ENCODE measurements around the gene PCDHA10. TPM values are rescaled to one million over a fixed set of nuclear protein-coding genes. Genes with fewer than 3 reads are reported as not detected.
"Not testable (repeated sequence)": the region's sequence is repeated elsewhere in the genome, so short reads cannot be mapped to it uniquely, and the experiment has no call there.

Gene PCDHA10
- total RNA-seq, 3 donors from 2014 or later (not counting 1 experiment from before 2014, with no cell fraction given): not detected

DNA sequence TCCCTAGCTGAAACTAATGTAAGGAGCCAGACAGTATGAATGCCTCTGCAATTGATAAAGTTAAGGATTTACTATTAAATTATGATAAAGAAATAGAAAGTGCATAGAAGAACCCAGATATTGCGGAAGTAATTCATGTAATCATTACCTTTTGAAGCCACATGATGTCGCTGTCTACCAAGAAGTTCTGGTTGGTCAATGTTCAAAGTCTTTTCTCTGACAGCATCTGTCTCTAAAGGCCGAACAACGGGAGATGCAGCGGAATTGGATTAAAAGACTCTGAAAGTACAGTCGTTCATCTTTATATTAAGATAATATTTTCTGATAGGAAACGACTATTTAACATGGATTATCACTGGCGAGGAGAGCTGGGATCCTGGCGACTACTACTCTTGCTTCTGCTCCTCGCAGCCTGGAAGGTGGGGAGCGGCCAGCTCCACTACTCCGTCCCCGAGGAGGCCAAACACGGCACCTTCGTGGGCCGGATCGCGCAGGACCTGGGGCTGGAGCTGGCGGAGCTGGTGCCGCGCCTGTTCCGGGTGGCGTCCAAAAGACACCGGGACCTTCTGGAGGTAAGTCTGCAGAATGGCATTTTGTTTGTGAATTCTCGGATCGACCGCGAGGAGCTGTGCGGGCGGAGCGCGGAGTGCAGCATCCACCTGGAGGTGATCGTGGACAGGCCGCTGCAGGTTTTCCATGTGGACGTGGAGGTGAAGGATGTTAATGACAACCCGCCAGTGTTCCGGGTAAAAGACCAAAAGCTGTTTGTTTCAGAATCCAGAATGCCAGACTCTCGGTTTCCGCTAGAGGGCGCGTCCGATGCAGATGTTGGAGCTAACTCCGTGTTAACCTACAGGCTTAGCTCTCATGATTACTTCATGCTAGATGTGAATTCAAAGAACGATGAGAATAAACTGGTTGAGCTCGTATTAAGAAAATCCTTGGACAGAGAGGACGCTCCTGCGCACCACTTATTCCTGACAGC lies 14.4 kb upstream of the PCDHA10 start, which contains the start of gene PCDHA8:
Gene PCDHA8, plus strand, starts transcription at position 210 of the 985 bp plus-strand sequence. Its CDS starts 135 bp downstream, at position 345.
- peaks cover 2 to 3% of the 10 kb centered on the region in 2 donors for H3K9me3 Mint-ChIP-seq
- H3K4me1 ChIP-seq (ENCODE audit: control insufficient read depth, insufficient read depth, low read length): no peaks in the 10 kb centered on the region
- peak within 1 kb of the TSS; percentile 37 for H3K4me3 Mint-ChIP-seq
- H3K9me3 ChIP-seq (ENCODE audit: control insufficient read depth, insufficient read depth, low read length): peaks cover 15% of the 10 kb centered on the region
- H3K27me3 ChIP-seq (ENCODE audit: control insufficient read depth, insufficient read depth, low read length): peaks cover 2% of the 10 kb centered on the region
- H3K4me1 Mint-ChIP-seq: no peaks in the 10 kb centered on the region
- no peak within 1 kb of the TSS for H3K27ac ChIP-seq (ENCODE audit: low read length)
- H3K36me3 Mint-ChIP-seq: no peaks in the 10 kb centered on the region
- intact Hi-C loops (cut with micrococcal nuclease): no loop called here
- H3K27me3 Mint-ChIP-seq (ENCODE audit: low read depth in 2 of 2): peaks cover 0 to 8% of the 10 kb centered on the region in 2 donors
- ATAC-seq (no peak), DNase-seq (no peak)
- H3K4me3 ChIP-seq (ENCODE audit: low read length): no peak within 1 kb of the TSS
- TF ChIP-seq, protein P1, sequence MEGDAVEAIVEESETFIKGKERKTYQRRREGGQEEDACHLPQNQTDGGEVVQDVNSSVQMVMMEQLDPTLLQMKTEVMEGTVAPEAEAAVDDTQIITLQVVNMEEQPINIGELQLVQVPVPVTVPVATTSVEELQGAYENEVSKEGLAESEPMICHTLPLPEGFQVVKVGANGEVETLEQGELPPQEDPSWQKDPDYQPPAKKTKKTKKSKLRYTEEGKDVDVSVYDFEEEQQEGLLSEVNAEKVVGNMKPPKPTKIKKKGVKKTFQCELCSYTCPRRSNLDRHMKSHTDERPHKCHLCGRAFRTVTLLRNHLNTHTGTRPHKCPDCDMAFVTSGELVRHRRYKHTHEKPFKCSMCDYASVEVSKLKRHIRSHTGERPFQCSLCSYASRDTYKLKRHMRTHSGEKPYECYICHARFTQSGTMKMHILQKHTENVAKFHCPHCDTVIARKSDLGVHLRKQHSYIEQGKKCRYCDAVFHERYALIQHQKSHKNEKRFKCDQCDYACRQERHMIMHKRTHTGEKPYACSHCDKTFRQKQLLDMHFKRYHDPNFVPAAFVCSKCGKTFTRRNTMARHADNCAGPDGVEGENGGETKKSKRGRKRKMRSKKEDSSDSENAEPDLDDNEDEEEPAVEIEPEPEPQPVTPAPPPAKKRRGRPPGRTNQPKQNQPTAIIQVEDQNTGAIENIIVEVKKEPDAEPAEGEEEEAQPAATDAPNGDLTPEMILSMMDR (IDR thresholded peaks at IDR 0.05): no peak
- H3K27ac Mint-ChIP-seq: no peak within 1 kb of the TSS
- no peaks in the 10 kb centered on the region for H3K36me3 ChIP-seq (ENCODE audit: control insufficient read depth, insufficient read depth, low read length)
- WGBS (ENCODE audit: insufficient coverage): 31% methylated on average over 43 of the region's 47 CpGs

DNA sequence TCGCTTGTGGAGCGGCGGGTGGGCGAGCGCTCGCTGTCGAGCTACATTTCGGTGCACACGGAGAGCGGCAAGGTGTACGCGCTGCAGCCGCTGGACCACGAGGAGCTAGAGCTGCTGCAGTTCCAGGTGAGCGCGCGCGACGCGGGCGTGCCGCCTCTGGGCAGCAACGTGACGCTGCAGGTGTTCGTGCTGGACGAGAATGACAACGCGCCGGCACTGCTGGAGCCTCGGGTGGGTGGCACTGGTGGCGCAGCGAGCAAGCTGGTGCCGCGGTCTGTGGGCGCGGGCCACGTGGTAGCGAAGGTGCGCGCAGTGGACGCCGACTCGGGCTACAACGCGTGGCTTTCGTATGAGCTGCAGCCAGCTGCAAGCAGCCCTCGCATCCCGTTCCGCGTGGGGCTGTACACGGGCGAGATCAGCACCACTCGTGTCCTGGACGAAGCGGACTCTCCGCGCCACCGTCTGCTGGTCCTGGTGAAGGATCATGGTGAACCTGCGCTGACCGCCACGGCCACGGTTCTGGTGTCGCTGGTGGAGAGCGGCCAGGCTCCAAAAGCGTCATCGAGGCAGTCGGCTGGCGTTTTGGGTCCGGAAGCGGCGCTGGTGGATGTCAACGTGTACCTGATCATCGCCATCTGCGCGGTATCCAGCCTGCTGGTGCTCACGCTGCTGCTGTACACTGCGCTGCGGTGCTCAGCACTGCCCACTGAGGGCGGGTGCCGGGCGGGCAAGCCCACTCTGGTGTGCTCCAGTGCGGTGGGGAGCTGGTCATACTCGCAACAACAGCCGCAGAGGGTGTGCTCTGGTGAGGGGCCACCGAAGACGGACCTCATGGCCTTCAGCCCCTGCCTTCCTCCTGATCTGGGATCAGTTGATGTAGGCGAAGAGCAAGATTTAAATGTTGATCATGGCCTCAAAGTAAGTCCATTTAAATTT lies 12.6 kb upstream of the PCDHA10 start:
- H3K4me1 ChIP-seq (ENCODE audit: control insufficient read depth, insufficient read depth, low read length): no peaks in the 10 kb centered on the region
- ATAC-seq: no peak
- Mint-ChIP-seq H3K9me3 (peaks cover 0 to 2% of the 10 kb centered on the region in 2 donors), H3K27me3 (ENCODE audit: low read depth in 2 of 2) (peaks cover 0 to 6% of the 10 kb centered on the region in 2 donors), H3K36me3 (no peaks in the 10 kb centered on the region), H3K4me1 (no peaks in the 10 kb centered on the region), H3K27ac (no peak overlapping the region), H3K4me3 (no peak overlapping the region)
- no peak overlapping the region for H3K4me3 ChIP-seq (ENCODE audit: low read length)
- H3K9me3 ChIP-seq (ENCODE audit: control insufficient read depth, insufficient read depth, low read length): peaks cover 15% of the 10 kb centered on the region
- intact Hi-C loops (cut with micrococcal nuclease): no loop called here
- TF ChIP-seq, protein P1 (IDR thresholded peaks at IDR 0.05): no peak
- WGBS (ENCODE audit: insufficient coverage): 56% methylated on average over 87 of the region's 87 CpGs
- H3K27ac ChIP-seq (ENCODE audit: low read length): no peak overlapping the region
- peaks cover 6% of the 10 kb centered on the region for H3K27me3 ChIP-seq (ENCODE audit: control insufficient read depth, insufficient read depth, low read length)
- DNase-seq: no peak
- no peaks in the 10 kb centered on the region for H3K36me3 ChIP-seq (ENCODE audit: control insufficient read depth, insufficient read depth, low read length)

DNA sequence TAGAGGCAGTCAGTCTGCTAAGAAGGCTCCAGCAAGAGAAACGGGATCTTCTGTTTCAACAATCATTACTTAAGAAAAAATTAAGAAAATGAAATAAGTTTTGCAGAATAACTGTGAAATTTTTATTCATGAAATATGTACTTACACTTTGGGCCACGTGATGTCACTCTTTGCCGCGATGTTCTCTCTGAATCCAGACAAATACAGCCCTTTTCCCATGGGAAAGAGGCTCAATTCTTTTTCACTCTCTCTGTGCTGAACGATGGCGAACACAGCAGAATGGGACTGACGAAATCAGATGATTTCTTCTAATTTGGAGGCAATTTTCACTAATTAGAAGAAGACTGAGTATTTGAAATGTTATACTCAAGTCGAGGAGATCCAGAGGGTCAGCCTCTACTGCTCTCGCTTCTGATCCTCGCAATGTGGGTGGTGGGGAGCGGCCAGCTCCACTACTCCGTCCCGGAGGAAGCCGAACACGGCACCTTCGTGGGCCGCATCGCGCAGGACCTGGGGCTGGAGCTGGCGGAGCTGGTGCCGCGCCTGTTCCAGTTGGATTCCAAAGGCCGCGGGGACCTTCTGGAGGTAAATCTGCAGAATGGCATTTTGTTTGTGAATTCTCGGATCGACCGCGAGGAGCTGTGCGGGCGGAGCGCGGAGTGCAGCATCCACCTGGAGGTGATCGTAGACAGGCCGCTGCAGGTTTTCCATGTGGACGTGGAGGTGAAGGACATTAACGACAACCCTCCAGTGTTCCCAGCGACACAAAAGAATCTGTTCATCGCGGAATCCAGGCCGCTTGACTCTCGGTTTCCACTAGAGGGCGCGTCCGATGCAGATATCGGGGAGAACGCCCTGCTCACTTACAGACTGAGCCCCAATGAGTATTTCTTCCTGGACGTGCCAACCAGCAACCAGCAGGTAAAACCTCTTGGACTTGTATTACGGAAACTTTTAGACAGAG lies 7.3 kb upstream of the PCDHA10 start, which contains the start of gene PCDHA9:
Gene PCDHA9, plus strand, starts transcription at position 244 of the 964 bp plus-strand sequence. Its CDS starts 114 bp downstream, at position 358.
- H3K36me3 ChIP-seq (ENCODE audit: control insufficient read depth, insufficient read depth, low read length); H3K9me3 Mint-ChIP-seq; H3K27ac ChIP-seq (ENCODE audit: low read length); H3K36me3 Mint-ChIP-seq; intact Hi-C loops (cut with micrococcal nuclease); H3K4me1 Mint-ChIP-seq; H3K4me1 ChIP-seq (ENCODE audit: control insufficient read depth, insufficient read depth, low read length); H3K27ac Mint-ChIP-seq; DNase-seq; H3K4me3 Mint-ChIP-seq; H3K4me3 ChIP-seq (ENCODE audit: low read length); ATAC-seq; H3K27me3 Mint-ChIP-seq (ENCODE audit: low read depth in 2 of 2); H3K27me3 ChIP-seq (ENCODE audit: control insufficient read depth, insufficient read depth, low read length): not testable (repeated sequence)
- H3K9me3 ChIP-seq (ENCODE audit: control insufficient read depth, insufficient read depth, low read length): peaks cover 12% of the 10 kb centered on the region
- WGBS (ENCODE audit: insufficient coverage): 28% methylated on average over 35 of the region's 48 CpGs

GRCh38 chr5:140849831-140850634 lies 5.7 kb upstream of the PCDHA10 start:
- H3K27ac Mint-ChIP-seq; H3K27me3 Mint-ChIP-seq (ENCODE audit: low read depth in 2 of 2); H3K4me3 ChIP-seq (ENCODE audit: low read length); H3K27ac ChIP-seq (ENCODE audit: low read length); H3K4me1 Mint-ChIP-seq; H3K36me3 ChIP-seq (ENCODE audit: control insufficient read depth, insufficient read depth, low read length); intact Hi-C loops (cut with micrococcal nuclease); H3K9me3 Mint-ChIP-seq; H3K4me3 Mint-ChIP-seq; ATAC-seq; H3K4me1 ChIP-seq (ENCODE audit: control insufficient read depth, insufficient read depth, low read length); DNase-seq; H3K27me3 ChIP-seq (ENCODE audit: control insufficient read depth, insufficient read depth, low read length); H3K36me3 Mint-ChIP-seq: not testable (repeated sequence)
- 53% methylated on average over 101 of the region's 101 CpGs for WGBS (ENCODE audit: insufficient coverage)
- peaks cover 11% of the 10 kb centered on the region for H3K9me3 ChIP-seq (ENCODE audit: control insufficient read depth, insufficient read depth, low read length)
